ENCODE results near the gene ABHD17B.

- TF ChIP-seq, protein P1, sequence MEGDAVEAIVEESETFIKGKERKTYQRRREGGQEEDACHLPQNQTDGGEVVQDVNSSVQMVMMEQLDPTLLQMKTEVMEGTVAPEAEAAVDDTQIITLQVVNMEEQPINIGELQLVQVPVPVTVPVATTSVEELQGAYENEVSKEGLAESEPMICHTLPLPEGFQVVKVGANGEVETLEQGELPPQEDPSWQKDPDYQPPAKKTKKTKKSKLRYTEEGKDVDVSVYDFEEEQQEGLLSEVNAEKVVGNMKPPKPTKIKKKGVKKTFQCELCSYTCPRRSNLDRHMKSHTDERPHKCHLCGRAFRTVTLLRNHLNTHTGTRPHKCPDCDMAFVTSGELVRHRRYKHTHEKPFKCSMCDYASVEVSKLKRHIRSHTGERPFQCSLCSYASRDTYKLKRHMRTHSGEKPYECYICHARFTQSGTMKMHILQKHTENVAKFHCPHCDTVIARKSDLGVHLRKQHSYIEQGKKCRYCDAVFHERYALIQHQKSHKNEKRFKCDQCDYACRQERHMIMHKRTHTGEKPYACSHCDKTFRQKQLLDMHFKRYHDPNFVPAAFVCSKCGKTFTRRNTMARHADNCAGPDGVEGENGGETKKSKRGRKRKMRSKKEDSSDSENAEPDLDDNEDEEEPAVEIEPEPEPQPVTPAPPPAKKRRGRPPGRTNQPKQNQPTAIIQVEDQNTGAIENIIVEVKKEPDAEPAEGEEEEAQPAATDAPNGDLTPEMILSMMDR (IDR thresholded peaks at IDR 0.05): no peak
- no peak for TF ChIP-seq ZFX (IDR thresholded peaks at IDR 0.05; ENCODE audit: borderline replicate concordance)
Observed at GRCh38 chr9:71816916-71817451, 94.0 kb downstream of the ABHD17B start.

Measured in 22Rv1 (cell line).